Measurements from ENCODE around the gene FBXO9.

- TF ChIP-seq CTCF (IDR thresholded peaks at IDR 0.05) = no peak
- TF ChIP-seq POLR2A (IDR thresholded peaks at IDR 0.05) = no peak
These were observed 79.6 kb downstream of the FBXO9 start for GRCh38 chr6:53144802-53145201.
